GM21786 (cell line): Measurements from ENCODE around the gene AGBL1.
A peak's percentile ranks its signal among the peaks of the same experiment; 100 is the strongest.

Experiments used
- ATAC-seq: cut with Tn5 transposase; IDR thresholded peaks from one replicate; pipeline ENCODE4 v1.9.1; 2021; ENCODE audit not compliant: unreplicated experiment

Gene AGBL1

GRCh38 chr15:86231864-86232721 is 152.4 kb downstream of the AGBL1 start:
- peak; percentile 78 for ATAC-seq

DNA sequence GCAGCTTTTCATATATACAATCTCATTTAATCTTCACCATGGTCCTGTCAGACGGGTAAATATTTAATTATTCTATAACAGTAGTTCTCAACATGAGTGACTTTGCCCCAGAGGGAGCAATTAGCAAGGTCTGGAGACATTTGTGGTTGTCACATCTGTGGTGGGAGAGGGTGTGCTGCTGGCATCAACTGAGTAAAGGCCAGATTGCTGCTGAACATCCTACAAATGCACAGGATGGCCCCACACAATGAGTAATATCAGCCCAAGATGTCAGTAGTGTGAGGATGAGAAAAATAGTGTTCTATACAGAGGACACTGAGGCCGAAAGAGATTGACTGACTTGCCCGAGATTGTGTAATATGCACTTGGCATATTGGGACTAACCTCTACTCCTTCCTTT is 156.0 kb downstream of the AGBL1 start:
- ATAC-seq, result no peak

- no peak for ATAC-seq
Measured at GRCh38 chr15:86236356-86237110, 156.9 kb downstream of the AGBL1 start.

GRCh38 chr15:86237111-86237500 is 157.4 kb downstream of the AGBL1 start:
- no peak for ATAC-seq

DNA sequence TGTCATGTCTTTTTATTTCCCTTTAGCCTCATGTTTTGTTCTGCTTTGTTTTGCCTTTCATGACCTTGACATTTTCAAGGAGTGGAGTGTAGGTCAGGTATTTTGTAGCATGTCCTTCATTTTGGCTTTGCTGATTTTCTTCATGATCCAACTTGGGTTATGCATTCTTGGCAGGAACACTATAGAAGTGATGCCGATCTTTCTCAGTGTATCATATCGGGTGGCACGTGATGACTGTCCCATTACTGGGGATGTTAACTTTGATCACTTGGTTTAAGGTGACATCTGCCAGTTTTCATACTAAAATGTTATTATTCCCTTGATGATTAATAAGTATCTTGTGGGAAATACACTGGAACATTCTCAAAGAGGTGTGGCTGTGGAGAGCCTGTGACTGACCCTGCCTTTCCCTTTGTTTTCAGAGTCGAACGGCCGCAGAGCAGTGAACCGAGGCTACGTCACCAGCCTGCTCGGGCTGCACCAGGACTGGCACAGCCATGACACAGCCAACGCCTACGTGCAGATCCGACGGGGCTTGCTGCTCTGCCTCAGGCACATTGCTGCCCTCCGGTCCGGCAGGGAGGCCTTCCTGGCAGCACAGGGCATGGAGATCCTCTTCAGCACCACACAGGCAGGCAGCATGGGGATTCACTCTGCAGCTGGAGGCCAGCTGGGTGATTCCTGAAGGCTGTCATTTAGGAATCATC is 167.7 kb downstream of the AGBL1 start:
- ATAC-seq, result no peak

- ATAC-seq, result no peak
Measured at GRCh38 chr15:86255247-86255646, 175.6 kb downstream of the AGBL1 start.

DNA sequence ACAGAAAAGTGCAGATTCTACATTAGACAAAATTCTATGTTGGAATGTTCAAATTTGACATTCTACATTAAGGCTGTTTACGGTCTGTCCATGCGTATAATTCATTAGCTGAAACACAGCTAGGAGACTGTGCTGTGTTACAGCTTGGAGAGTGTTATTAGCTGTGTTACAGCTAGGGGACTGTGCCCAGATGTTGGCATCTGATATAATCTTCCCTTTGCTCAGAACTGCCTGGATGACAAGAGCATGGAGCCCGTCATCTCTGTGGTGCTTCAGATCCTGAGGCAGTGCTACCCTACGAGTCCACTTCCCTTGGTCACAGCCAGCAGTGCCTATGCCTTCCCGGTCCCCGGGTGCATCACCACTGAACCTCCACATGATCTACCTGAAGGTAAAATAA is 177.0 kb downstream of the AGBL1 start:
- no peak for ATAC-seq

DNA sequence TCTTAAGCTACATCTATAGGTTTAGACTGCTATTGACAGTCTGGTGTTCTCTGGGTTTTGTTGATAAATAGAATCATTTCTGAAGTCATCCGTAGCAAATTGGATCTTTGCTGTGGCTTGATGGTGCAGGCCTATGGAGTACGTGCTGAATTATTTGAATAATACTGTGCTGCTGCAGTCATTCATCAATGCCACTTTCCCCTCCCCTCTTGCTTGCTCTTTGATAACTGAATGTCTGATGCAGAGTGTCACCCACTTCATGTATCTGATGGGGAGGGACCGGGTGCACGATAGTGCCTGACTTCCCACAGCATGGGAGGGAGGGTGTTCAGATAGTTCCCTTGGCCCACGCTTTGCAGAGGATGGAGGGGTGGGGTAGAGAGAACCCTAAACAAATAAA is 179.9 kb downstream of the AGBL1 start:
- ATAC-seq, result no peak

- no peak for ATAC-seq
Measured at GRCh38 chr15:86263230-86263629, 183.6 kb downstream of the AGBL1 start.

DNA sequence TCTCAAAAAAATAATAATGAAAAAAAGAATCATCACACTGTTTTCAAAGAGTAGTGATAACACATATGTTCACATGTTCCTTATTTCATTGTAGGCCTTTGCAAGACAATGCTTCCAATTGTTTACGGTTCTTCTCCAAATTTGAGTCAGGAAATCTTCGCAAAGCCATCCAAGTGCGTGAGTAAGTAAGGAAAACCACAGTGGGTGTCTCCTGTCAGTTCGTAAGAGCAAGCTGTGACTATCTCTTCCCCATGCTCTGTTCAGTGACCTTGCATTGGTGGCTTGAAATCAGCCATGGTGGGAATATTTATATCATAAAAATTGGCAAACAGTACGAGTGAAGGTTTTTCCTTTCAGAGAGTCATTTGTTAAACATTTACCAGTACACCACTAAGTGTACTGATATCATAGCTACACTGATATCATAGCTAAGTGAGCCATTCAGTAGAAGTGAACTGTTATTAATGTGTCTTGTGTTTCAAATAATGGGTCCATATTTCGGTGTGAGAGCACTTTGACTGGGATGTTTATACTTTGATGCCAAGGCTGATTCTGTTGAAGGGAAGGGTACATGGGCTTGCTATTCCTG is 187.3 kb downstream of the AGBL1 start:
- no peak for ATAC-seq

- no peak for ATAC-seq
Measured at GRCh38 chr15:86267892-86268291, 188.2 kb downstream of the AGBL1 start.

DNA sequence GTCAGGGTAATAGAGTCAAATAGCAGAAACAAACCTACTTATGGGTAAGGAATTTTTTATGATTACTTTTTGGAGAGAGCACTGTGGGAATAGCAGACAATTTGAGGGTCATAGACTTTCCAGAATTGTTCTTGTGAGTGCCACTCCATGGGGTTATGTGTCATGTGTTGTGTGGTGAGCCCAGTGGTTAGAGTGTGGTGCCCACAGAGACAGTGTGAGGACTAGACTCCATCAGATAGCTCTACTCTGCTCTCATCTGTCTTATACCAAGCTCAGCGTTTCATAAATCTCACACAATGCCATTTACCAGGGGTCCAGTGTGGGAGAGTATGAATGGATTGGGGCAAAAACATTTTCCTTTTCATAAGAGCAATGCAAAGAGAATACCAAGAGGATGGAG is 188.9 kb downstream of the AGBL1 start:
- ATAC-seq, result no peak

DNA sequence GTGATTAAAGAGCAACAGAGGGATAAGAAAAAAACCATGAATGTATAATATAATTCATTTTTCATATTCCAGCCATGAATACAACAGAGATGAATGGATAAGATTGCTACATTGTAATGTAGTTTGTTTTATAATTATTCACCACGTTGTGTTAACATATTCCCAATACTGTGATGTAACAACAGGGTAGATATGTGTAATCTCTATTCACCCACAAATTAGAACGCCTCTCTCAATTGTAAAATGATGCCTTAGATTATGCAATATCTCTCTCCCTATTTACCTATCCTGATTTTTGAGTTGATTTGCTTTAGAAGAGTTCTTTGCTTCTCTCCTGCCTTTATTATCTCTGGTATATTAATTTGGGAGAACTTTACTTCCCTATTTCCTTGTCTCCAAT is 193.6 kb downstream of the AGBL1 start:
- ATAC-seq, result no peak

DNA sequence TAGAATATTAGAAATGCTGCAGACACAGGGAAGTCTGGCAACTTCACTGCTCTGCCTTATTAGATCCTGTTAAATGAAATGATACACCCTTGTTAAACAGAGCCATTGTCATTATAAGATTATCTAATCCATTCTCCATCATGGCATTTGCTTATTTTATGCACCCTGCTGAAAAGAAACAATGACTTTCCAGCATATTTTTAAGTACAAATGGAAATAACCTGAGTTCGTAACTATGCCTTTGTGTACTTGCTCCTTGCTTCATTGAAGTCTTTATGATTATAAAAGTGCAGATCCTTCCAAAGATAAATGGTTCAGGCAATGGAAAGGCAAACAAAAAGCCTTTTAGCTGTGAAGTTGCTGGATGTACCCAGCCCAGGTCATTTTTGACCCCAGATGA is 195.7 kb downstream of the AGBL1 start:
- no peak for ATAC-seq

GRCh38 chr15:86278586-86278985 is 198.9 kb downstream of the AGBL1 start:
- no peak for ATAC-seq

DNA sequence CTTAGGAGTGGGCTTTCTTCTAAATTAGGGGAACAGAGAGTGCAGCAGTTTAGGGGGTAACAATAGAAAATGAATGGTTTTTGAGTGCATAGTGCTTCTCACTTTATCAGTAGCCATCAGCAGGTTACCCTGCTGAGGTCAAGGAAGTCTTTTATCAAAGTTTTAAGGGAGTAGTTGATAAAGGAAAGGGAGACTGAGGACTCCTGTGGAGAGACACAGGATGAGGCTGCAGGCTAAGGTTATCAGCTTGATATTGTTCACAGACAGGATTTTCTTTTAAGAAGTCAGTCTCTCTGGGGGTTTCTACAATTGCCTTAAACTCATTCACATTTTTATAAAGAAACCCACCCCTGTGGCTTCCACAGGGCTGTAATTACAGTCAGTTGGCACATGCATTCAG is 205.0 kb downstream of the AGBL1 start:
- no peak for ATAC-seq

DNA sequence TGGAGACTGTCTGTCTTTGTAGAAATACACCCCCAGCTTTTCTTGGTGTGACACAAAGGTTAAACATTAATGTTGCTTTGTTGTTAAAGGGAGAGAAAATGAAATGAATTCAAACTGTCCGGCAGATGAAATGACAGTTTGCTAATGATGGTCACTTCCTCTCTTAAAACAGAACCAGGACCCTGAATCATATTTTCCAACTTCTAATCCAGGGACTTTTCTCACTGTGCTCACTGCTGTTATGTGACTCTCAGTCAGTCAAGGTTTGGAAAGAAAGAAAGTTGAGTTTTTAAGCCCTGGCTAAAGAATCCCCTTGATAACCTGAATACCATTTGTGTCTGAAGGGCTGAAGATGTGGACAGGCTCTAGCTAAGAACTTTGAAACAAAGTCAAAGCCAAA is 215.8 kb downstream of the AGBL1 start:
- ATAC-seq, result no peak

GRCh38 chr15:86296769-86297168 is 217.1 kb downstream of the AGBL1 start:
- no peak for ATAC-seq

- no peak for ATAC-seq
Measured at GRCh38 chr15:86300390-86301125, 220.9 kb downstream of the AGBL1 start.

DNA sequence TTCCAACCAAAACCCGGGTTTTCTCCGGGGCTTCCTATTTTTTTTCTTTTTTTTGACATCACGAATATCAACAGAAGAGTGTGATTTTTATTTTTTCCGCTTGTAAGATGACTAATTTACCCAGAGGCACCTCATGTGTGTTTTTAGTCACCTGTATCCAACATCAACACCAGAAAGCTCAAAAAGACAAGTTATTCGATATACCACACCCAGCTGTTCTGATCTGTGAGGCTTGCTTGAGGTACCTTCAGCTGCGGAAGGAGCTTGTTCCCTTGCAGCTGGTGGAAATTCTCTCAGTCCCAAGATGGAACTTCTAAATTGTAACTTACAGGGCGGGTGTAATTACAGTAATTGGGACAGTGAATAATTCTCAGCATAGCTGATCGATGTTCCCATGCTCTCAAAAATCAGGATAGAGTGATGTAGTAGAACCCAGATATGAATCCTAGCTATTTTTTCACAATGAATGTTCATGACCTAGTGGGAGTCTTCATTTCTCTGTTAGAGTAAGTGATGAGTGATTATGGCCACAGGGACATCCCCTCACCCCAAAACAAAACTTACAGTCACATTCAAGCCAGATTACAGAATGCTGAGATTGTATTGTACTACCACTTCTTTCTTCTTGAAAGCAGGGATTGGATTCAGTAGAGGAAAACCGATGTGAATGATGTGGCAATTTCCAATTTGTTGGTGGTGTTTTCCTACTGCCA is 232.1 kb downstream of the AGBL1 start:
- no peak for ATAC-seq
